Activated naive CD8-positive, alpha-beta T cell (primary cell): Measurements from ENCODE around the gene IMMT.
"Not testable (repeated sequence)": the region's sequence is repeated elsewhere in the genome, so short reads cannot be mapped to it uniquely, and the experiment has no call there.

ENCODE experiments used
- H3K27ac Mint-ChIP-seq: one replicate; pipeline ENCODE4 v1.8.0; 2021; ENCODE audit warnings: mixed read lengths
- H3K27me3 Mint-ChIP-seq: one replicate; pipeline ENCODE4 v1.8.0; 2021; ENCODE audit warnings: mixed read lengths
- H3K36me3 Mint-ChIP-seq: one replicate; pipeline ENCODE4 v1.8.0; 2021; ENCODE audit warnings: mixed read lengths
- H3K4me1 Mint-ChIP-seq: one replicate; pipeline ENCODE4 v1.8.0; 2021; ENCODE audit warnings: low read depth, mixed read lengths
- H3K4me3 Mint-ChIP-seq: one replicate; pipeline ENCODE4 v1.8.0; 2021; ENCODE audit warnings: mild to moderate bottlenecking, mixed read lengths
- H3K9me3 Mint-ChIP-seq: one replicate; pipeline ENCODE4 v1.8.0; 2021; ENCODE audit warnings: low read depth, mixed read lengths

The IMMT gene

DNA sequence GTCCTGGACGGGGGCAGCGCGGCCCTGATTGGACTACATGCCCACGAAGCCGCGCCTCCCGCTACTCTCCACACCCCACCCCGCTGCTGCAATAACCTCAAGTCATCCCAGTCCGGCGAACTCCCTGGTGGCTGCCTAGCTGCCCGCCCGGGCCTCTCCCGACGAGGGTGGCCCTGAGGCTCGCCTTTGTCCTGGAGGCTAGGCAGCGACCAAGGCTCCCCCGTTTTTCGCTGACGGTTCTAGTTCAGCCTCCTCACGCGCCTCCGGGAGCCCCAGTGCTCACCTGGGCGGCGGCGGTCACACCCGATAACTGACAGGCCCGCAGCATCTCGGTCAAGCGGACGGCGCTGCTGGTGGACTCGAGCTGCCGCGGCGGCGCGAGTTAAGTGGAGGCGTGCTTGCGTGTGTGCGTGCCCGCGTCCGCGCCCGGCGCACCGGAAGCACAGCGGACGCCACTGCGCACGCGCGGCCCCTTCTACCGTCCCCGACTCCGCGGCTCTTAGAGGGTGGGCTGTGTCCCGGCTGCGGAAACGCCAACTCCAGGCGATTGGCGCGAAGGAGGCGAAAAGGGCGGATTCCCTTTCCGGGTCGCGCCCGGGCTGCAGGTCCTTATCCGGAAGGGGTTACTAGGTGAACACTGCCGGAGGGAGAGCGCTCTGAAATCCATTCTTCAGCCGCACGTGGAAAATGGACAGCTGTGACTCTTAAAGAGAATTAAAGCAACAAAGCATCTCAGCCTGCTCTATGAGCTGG, at the start of gene IMMT:
Gene IMMT (minus strand): TSS at position 408 of the 753 bp plus-strand sequence. CDS start 80 bp downstream, at position 328.
- Mint-ChIP-seq H3K27me3 (no peaks in the 10 kb centered on the region), H3K4me1 (peaks cover 53% of the 10 kb centered on the region), H3K4me3 (peak within 1 kb of the TSS; percentile 92), H3K36me3 (peaks cover 8% of the 10 kb centered on the region), H3K9me3 (no peaks in the 10 kb centered on the region), H3K27ac (peak within 1 kb of the TSS; percentile 93)

DNA sequence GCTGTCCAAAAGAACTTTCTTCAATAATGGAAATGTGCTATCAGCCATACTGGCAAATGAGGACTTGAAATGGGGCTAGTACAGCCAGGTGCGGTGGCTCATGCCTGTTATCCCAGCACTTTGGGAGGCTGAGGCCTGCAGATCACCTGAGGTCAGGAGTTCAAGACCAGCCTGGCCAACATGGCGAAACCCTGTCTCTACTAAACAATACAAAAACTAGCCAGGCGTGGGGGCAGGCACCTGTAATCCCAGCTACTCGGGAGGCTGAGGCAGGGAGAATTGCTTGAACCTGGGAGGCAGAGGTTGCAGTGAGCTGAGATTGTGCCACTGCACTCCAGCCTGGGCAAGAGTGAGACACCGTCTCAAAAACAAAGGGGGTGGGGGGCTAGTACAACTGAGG, 49.5 kb upstream of the IMMT start:
- not testable (repeated sequence) for H3K36me3 Mint-ChIP-seq, H3K4me3 Mint-ChIP-seq, H3K4me1 Mint-ChIP-seq, H3K27me3 Mint-ChIP-seq, H3K9me3 Mint-ChIP-seq, H3K27ac Mint-ChIP-seq

DNA sequence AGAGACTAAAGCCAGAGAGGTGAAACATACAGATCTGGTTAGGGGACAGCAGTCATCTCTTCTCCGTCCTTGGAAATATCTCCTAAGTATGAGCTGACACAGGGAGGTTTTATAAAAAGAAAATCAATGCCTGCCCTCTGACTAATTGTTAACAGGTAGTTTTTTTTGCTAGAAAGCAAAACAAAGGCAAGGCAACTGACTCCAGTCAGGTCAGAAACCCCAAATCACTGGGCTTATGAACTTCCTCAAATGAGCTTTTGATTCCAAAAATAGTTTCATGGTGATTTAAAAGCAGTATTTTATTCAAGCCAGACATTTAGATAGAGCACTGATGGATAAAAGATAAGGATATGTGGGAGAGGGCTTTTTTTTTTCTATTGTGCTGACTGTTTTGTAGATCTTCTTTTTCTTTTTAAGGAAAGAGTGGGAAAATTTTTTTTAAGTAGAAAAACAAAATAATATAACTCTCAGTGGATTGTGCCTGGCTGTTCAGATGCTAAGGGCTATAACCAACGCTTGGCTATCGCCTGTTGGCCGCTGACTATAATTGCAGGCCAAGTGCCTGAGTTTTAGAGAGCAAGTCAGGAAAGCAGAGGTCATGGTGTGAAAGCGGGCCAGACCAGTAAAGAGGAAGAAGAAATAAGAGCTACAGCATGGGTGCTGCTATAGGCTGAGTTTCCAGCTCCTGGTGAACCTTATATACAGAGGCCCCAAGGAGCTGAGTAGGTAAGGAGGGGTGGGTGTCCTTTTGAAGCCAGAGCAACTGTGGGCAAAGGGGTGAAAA, 48.9 kb upstream of the IMMT start:
- Mint-ChIP-seq H3K36me3 (no peaks in the 10 kb centered on the region), H3K27me3 (no peaks in the 10 kb centered on the region), H3K9me3 (no peaks in the 10 kb centered on the region), H3K4me3 (no peak overlapping the region), H3K4me1 (peaks cover 4% of the 10 kb centered on the region), H3K27ac (no peak overlapping the region)

DNA sequence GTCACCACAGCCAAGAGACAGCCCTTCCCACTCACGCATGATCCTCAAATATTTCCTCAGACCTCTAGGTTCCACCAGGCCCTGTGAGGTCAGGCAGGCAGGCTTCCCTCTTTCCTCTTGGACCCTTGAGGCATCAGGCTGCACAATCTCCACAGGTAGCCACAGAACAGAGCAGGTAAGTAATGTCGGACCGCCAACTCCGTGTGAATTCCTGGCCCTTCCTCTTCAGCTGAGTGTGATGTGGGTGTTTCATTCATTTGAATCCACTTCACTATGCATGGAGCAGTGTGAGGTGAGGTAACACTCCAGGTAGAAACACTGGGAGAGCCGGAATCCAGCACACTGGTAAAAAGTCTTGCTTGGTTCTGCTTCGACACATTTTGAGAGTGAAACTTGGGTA, 48.0 kb upstream of the IMMT start:
- Mint-ChIP-seq H3K4me1 (peaks cover 12% of the 10 kb centered on the region), H3K27me3 (no peaks in the 10 kb centered on the region), H3K27ac (no peak overlapping the region), H3K36me3 (no peaks in the 10 kb centered on the region), H3K4me3 (no peak overlapping the region), H3K9me3 (no peaks in the 10 kb centered on the region)

DNA sequence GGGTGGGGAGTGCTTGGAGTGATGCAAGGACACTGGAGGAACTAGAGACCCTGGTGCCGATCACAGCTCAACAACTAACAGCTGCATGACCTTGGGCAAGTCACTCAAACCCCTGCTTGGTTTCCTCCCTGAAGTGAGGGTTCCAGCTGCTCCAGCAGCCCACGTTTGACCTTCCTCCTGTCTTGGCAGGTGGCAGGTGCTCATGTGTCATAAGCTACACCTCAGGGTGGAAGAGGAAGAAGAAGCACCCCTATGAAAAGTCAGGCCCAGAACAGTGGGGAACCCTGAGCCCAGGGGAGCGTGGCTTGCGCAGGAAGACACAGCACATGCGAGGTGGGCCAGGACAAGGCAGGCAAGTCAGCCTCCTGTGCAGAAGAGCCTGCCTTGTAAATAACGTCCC, 46.3 kb upstream of the IMMT start:
- Mint-ChIP-seq H3K4me1 (peaks cover 13% of the 10 kb centered on the region), H3K36me3 (no peaks in the 10 kb centered on the region), H3K27me3 (no peaks in the 10 kb centered on the region), H3K27ac (no peak overlapping the region), H3K9me3 (no peaks in the 10 kb centered on the region), H3K4me3 (no peak overlapping the region)

DNA sequence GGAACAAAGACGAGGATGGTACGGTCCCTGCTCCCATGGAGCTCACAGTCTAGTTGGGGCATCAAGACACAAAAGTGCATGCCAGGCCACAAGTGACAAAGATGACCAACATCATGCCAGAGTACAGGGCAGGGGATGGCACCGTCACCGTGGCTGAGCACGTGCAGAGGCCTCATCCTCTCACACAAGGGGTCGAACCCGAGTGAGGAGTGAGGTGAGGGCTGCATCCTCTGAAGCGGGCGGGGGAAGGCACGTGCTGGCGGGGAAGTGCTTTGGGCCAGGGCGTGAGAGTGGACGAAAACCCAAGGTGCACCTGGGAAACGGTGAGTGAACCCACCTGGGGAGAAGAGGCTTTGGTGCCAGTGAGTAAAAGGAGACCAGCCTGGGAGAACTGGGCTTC, 45.0 kb upstream of the IMMT start:
- peaks cover 13% of the 10 kb centered on the region for H3K4me1 Mint-ChIP-seq
- no peaks in the 10 kb centered on the region for H3K27me3 Mint-ChIP-seq
- H3K9me3 Mint-ChIP-seq = no peaks in the 10 kb centered on the region
- no peaks in the 10 kb centered on the region for H3K36me3 Mint-ChIP-seq
- H3K27ac Mint-ChIP-seq = no peak overlapping the region
- H3K4me3 Mint-ChIP-seq = no peak overlapping the region

DNA sequence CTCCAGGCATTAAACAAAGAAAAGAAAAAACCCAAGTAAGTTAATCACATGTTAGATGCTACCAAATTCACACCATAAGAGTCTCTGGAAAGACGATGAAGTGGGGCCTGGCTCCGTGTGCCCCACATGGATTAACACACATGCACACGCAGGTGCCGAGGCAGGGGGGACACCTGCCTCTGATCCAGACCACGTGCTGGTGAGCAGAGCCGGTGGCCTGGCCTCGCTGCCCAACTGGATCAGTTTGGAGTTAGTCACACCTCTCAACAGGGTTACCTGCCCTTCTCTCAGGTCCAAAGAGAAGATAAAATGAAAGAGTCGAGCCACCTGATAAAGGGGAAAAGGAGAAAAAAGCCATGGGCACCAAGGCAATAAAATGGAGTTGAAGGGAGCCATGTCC, 44.5 kb upstream of the IMMT start:
- H3K9me3 Mint-ChIP-seq = no peaks in the 10 kb centered on the region
- peaks cover 2% of the 10 kb centered on the region for H3K27me3 Mint-ChIP-seq
- H3K4me1 Mint-ChIP-seq = peaks cover 13% of the 10 kb centered on the region
- no peak overlapping the region for H3K4me3 Mint-ChIP-seq
- H3K27ac Mint-ChIP-seq = no peak overlapping the region
- H3K36me3 Mint-ChIP-seq = no peaks in the 10 kb centered on the region

DNA sequence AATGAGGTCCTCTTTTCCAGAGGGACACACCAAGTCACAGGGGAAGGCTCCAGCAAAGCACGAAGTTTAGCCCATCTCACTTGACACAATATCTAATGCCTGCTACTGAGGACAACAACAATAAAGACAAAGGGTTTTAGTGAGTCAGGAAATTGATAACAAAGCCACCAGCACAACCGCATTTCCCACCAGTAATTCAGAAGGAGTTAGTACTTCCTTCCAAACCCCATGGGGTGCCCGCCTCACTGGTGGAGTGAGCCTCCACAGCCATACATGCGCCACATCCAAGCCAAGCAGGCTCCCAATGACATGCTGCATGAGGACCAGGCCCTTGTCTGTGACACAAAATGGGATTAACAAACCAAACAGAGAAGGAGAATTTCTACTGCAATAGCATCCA, 44.1 kb upstream of the IMMT start:
- Mint-ChIP-seq H3K4me3 (no peak overlapping the region), H3K27ac (no peak overlapping the region), H3K9me3 (no peaks in the 10 kb centered on the region), H3K27me3 (peaks cover 2% of the 10 kb centered on the region), H3K36me3 (no peaks in the 10 kb centered on the region), H3K4me1 (peaks cover 13% of the 10 kb centered on the region)

DNA sequence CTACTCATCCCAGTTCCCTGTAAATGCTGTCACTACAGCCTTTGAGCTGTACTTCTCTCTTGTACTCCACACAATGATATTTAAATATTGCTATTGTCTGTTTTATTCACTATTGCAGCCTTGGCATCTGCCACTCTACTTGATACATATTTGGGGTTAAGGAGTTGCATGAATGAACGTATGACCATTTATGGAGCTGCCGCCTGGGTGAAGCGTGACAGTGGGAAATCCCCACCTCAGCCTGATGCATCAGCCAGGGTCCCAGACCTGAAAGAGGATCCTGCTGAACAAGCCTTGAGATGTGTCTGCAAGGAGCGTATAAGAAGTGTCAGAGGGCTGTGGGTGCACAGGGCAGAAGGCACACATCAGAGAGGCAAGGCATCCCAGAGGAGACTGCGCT, 43.1 kb upstream of the IMMT start:
- peaks cover 2% of the 10 kb centered on the region for H3K27me3 Mint-ChIP-seq
- H3K4me1 Mint-ChIP-seq = peaks cover 13% of the 10 kb centered on the region
- H3K9me3 Mint-ChIP-seq = no peaks in the 10 kb centered on the region
- peak overlapping the region; percentile 6 for H3K27ac Mint-ChIP-seq
- no peaks in the 10 kb centered on the region for H3K36me3 Mint-ChIP-seq
- H3K4me3 Mint-ChIP-seq = no peak overlapping the region

DNA sequence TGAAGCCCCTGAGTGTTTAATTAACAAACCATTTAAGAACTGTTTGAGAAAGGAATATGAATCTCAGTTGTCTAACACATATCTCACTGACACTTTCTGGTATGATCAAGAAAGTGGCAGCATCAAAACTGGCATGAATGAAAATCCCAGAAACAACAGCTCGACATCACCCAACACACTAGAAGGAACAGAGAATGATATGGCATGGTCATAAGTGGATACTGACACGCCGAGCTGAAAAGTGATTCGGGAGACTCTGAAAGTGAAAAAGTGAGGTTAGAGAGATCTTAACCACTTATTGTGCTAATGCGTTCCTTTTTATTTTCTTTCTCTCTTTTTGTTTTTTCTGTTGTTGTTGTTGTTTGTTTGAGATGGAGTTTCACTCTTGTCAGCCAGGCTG, 41.9 kb upstream of the IMMT start:
- no peak overlapping the region for H3K4me3 Mint-ChIP-seq
- H3K9me3 Mint-ChIP-seq = no peaks in the 10 kb centered on the region
- H3K27ac Mint-ChIP-seq = no peak overlapping the region
- H3K36me3 Mint-ChIP-seq = no peaks in the 10 kb centered on the region
- peaks cover 13% of the 10 kb centered on the region for H3K4me1 Mint-ChIP-seq
- peaks cover 2% of the 10 kb centered on the region for H3K27me3 Mint-ChIP-seq

DNA sequence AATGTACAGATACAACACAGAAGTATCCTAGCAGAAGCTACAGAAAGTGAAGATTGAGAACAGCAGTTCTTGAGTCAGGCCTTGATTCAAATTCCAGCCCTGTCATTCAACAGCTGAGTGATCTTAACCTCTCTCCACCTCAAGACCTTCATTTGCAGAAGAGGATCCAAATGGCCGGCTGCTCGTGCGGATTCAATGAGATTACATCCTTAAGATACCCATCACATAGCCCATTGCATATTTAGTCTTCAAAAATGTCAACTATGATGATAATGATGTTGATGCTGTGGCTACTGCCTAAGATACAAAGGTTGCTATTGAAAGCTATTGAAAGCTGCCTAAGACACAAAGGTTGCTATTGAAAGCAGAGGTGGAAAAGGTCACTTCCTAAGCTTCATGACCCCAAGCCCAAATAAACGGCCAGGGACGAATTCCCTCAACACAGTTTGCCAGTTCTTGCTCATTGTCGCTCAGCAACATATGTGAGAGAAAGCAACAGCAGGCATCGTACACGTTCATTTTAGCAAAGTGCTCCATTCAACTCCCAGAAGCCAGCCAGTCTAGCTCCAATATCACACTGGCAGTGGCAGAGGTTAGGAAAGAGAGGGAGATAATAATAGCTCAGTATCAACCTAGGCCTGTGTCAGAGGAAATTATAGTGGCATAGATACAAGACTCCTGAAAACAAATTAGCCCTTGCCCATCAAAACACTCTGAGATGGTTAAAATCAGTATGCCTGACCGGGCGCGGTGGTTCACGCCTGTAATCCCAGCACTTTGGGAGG, 40.1 kb upstream of the IMMT start:
- no peak overlapping the region for H3K4me3 Mint-ChIP-seq
- peaks cover 13% of the 10 kb centered on the region for H3K4me1 Mint-ChIP-seq
- H3K27ac Mint-ChIP-seq = no peak overlapping the region
- H3K36me3 Mint-ChIP-seq = no peaks in the 10 kb centered on the region
- H3K9me3 Mint-ChIP-seq = no peaks in the 10 kb centered on the region
- H3K27me3 Mint-ChIP-seq = peaks cover 2% of the 10 kb centered on the region

DNA sequence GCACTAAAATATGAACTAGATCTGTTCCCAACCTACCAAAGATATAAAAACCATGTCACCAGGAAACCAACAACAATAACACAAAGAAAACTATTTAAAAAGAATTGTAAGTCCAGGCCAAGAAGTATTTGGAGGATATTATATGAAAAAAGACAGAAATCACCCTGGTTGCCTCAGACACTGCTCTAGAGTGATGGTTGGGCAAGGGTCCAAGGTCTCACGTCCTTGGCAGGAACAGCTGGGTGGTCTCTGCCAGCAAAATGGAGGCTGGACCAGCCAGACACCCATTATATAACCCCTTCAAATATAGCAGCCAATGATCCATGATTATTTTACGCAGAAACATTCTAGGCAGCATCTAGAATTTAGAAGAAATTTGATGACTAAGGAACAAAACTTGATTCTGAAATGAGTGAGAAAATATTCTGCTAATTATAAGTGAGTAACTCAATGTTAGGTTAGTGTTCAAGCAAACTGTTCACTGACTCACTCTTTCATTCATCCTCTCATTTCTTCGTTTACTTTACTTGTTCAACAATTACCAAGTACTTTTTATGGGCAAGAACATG, 39.4 kb upstream of the IMMT start:
- Mint-ChIP-seq H3K9me3 (no peaks in the 10 kb centered on the region), H3K27ac (no peak overlapping the region), H3K4me3 (no peak overlapping the region), H3K4me1 (peaks cover 13% of the 10 kb centered on the region), H3K27me3 (peaks cover 2% of the 10 kb centered on the region), H3K36me3 (no peaks in the 10 kb centered on the region)

DNA sequence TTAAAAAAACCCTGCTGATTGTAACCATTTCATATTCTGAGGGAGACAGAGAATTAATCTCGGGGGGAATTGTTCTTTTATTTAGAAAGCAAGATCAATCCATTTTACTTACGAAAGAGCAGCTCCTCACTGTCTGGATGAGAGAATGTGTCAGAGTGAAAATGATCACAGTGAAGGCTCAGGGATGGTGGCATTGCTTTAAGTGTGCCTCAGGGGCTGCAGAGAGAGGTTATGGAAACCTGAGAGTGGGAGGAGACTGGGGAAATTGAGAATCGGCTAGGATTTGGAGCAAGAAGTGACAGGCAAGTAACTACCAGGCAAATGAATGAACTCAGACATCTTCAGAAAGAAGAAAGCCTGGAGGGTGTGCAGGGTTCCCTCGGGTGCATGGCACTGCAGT, 38.2 kb upstream of the IMMT start:
- no peak overlapping the region for H3K4me3 Mint-ChIP-seq

DNA sequence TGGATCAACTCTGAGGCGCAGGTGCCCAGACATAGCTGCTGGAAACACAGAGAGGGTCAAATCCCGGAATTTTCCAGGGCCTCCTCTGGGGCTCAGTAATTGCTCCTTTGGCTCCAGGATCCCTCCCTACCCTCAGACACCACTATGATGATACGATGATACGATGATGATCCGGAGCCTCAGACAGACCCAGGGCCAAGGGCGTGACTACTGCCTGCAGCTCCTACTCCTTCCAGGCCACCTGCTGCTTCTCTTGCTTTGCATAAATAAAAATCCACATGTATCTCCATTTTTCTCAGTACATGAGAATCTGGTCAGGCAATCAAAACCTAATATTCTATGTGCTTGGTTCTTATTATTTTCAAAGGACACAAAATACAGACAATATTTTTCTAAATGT, 37.6 kb upstream of the IMMT start:
- H3K9me3 Mint-ChIP-seq = no peaks in the 10 kb centered on the region
- no peaks in the 10 kb centered on the region for H3K4me1 Mint-ChIP-seq
- no peak overlapping the region for H3K4me3 Mint-ChIP-seq
- no peaks in the 10 kb centered on the region for H3K36me3 Mint-ChIP-seq
- peaks cover 2% of the 10 kb centered on the region for H3K27me3 Mint-ChIP-seq
- H3K27ac Mint-ChIP-seq = no peak overlapping the region

More for the DNA sequence above, 38.2 kb upstream of the IMMT start:
- peaks cover 2% of the 10 kb centered on the region for H3K27me3 Mint-ChIP-seq
- no peak overlapping the region for H3K27ac Mint-ChIP-seq
- peaks cover 3% of the 10 kb centered on the region for H3K4me1 Mint-ChIP-seq
- H3K36me3 Mint-ChIP-seq = no peaks in the 10 kb centered on the region
- H3K9me3 Mint-ChIP-seq = no peaks in the 10 kb centered on the region

DNA sequence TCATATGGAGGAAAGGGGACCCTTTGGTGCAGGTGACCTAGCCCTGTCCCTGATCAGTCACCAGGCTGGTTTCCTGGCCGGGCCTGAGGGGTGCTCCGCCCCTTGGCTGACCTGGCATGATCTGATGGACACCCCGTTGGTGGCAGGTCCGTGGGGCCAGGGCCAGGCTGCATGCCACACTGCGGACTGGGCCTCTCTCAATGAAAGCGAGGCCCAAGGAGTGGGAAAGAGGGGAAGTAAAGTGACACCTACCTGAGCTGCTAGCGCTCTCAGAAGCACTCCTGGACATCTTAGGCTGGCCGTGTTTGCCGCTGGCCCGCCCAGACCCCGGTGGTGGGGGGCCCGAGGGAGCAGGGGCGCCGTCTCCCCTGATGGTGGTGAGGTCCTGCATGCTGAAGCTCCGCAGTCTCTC, 37.1 kb upstream of the IMMT start:
- Mint-ChIP-seq H3K36me3 (no peaks in the 10 kb centered on the region), H3K4me3 (no peak overlapping the region), H3K27ac (no peak overlapping the region), H3K4me1 (no peaks in the 10 kb centered on the region), H3K27me3 (peaks cover 2% of the 10 kb centered on the region), H3K9me3 (no peaks in the 10 kb centered on the region)
